Naive thymus-derived CD4-positive, alpha-beta T cell (primary cell): Measurements from ENCODE around the gene RAB40C. TPM values are rescaled to one million over a fixed set of nuclear protein-coding genes. Genes with fewer than 3 reads are reported as not detected.

Experiments used
- ATAC-seq: fragments of 150-1000 bp; cut with Tn5 transposase; 2 replicates; pipeline ENCODE4 v1.10.0; 2021; ENCODE audit warnings: mild to moderate bottlenecking, moderate library complexity
- CTCF ChIA-PET: fragments of 350-600 bp; sonication (Branson Sonifier 250); formaldehyde crosslinking; loops from one replicate; lab custom pipeline; 2021; ENCODE audit warnings: antibody characterized with exemption; lab: Charles Lee
- POLR2A ChIA-PET: fragments of 350-600 bp; sonication (Branson Sonifier 250); formaldehyde crosslinking; loops from one replicate; lab custom pipeline; 2021; ENCODE audit warnings: antibody characterized with exemption, inconsistent platforms; lab: Charles Lee
- DNase-seq, 9 donors: peaks; one replicate each; pipeline versions ENCODE4 v3.0.0 to v3.0.0-alpha.2; 2020 to 2022; ENCODE audit warnings: mixed read lengths in 1 of 9
- H3K27ac ChIP-seq: one replicate; pipeline ENCODE4 v1.7.0; 2013; ENCODE audit warnings: mild to moderate bottlenecking, low read depth, low read length, moderate library complexity
- H3K27me3 ChIP-seq, 2 donors: one replicate each; pipeline ENCODE4 v1.7.0; 2013; ENCODE audit warnings: low read length in 2 of 2, mild to moderate bottlenecking in 2 of 2, moderate library complexity in 2 of 2; ENCODE audit not compliant: control insufficient read depth in 2 of 2, insufficient read depth in 2 of 2
- H3K36me3 ChIP-seq, 3 experiments: 1 replicate in 2 of 3; 2 replicates in 1 of 3; pipeline ENCODE4 v1.7.0; 2013; ENCODE audit warnings: low read length in 3 of 3, mild to moderate bottlenecking in 3 of 3, moderate library complexity in 1 of 3; ENCODE audit not compliant: insufficient read depth in 3 of 3, control insufficient read depth in 2 of 3
- H3K4me1 ChIP-seq, 2 donors: one replicate each; pipeline ENCODE4 v1.7.0; 2013; ENCODE audit warnings: low read length in 2 of 2, mild to moderate bottlenecking in 2 of 2, moderate library complexity in 1 of 2; ENCODE audit not compliant: control insufficient read depth in 2 of 2, insufficient read depth in 2 of 2
- H3K4me3 ChIP-seq: 2 replicates; pipeline ENCODE4 v1.7.0; 2013; ENCODE audit warnings: mild to moderate bottlenecking, low read length
- H3K9me3 ChIP-seq, 3 experiments: 1 replicate in 2 of 3; 2 replicates in 1 of 3; pipeline ENCODE4 v1.7.0; 2013; ENCODE audit warnings: low read length in 3 of 3; ENCODE audit not compliant: control insufficient read depth in 2 of 3
- H3K27ac Mint-ChIP-seq, 9 donors: one replicate each; pipeline ENCODE4 v1.8.0; 2020 to 2022; ENCODE audit warnings: mixed read lengths in 9 of 9, mild to moderate bottlenecking in 8 of 9, moderate library complexity in 5 of 9, inconsistent platforms in 2 of 9
- H3K27me3 Mint-ChIP-seq, 5 donors: one replicate each; pipeline ENCODE4 v1.8.0; 2021 to 2022; ENCODE audit warnings: mixed read lengths in 5 of 5, mild to moderate bottlenecking in 1 of 5
- H3K36me3 Mint-ChIP-seq, 5 donors: one replicate each; pipeline ENCODE4 v1.8.0; 2020 to 2022; ENCODE audit warnings: mixed read lengths in 5 of 5, mild to moderate bottlenecking in 3 of 5, inconsistent platforms in 1 of 5
- H3K4me1 Mint-ChIP-seq, 7 donors: one replicate each; pipeline ENCODE4 v1.8.0; 2020 to 2022; ENCODE audit warnings: mixed read lengths in 7 of 7, mild to moderate bottlenecking in 3 of 7, inconsistent platforms in 1 of 7
- H3K4me3 Mint-ChIP-seq, 10 donors: one replicate each; pipeline ENCODE4 v1.8.0; 2020 to 2022; ENCODE audit warnings: mild to moderate bottlenecking in 10 of 10, mixed read lengths in 10 of 10, moderate library complexity in 6 of 10, inconsistent platforms in 2 of 10
- H3K9me3 Mint-ChIP-seq, 11 donors: one replicate each; pipeline ENCODE4 v1.8.0; 2020 to 2022; ENCODE audit warnings: mixed read lengths in 11 of 11, mild to moderate bottlenecking in 4 of 11, inconsistent platforms in 1 of 11, moderate library complexity in 1 of 11
- intact Hi-C, 2 donors: fragments of 100-400 bp; cut with micrococcal nuclease; formaldehyde crosslinking; loops; one replicate each; pipeline ENCODE4 v1.15.1; 2023
- polyA plus RNA-seq, 2 donors: library from polyadenylated mRNA; unstranded; fragments of 300-500 nt; fragmentation: Illumina TruSeq; gene quantifications; one replicate each; pipeline ENCODE4 v1.2.3, GENCODE V29; 2021
- total RNA-seq, 6 experiments: library from RNA in 5 of 6; stranded (reverse) in 5 of 6; gene quantifications; 1 replicate in 5 of 6; 2 replicates in 1 of 6; pipeline ENCODE4 v1.2.3 and lab custom pipeline; 2021 to 2026

The RAB40C gene
- total and polyA plus RNA-seq, 7 experiments from 2014 or later, result 7.9 to 23.2 (median 17.5) TPM

DNA sequence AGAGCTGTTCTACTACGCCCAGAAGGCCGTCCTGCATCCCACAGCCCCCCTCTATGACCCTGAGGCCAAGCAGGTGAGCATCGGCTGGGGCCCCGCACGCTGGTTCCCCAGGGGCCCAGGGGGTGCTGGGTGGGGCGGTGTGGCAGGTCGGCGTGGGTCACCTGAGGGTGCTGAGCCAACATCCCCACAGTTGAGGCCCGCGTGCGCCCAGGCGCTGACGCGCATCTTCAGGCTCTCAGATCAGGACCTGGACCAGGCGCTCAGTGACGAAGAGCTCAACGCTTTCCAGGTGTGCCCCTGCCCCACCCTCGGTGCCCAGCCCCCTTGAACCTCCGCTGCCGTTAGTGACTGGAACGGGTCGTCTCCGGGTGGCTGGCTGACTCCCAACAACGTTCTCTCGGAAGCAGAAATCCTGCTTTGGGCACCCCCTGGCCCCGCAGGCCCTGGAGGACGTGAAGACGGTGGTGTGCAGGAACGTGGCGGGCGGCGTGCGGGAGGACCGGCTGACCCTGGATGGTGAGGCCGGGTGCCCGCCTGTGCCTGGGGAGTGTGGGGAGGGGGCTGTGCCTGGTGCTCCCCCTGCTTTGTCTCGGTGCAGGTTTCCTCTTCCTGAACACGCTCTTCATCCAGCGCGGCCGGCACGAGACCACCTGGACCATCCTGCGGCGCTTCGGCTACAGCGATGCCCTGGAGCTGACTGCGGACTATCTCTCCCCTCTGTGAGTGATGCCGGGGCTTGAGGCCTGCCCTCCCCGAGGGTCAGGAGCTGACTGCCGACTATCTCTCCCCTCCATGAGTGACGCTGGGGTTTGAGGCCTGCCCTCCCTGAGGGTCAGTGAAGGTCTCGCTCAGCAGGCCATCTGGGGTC lies 80.9 kb downstream of the RAB40C start:
- H3K27ac ChIP-seq, result no peak overlapping the region
- no peaks in the 10 kb centered on the region for H3K9me3 ChIP-seq
- ChIA-PET CTCF (no interaction called here), POLR2A (interaction anchor here (1.0 to 5.3 kb wide), 2 partner anchors 16 to 18 kb away, joined by 3 to 33 read pairs; partner anchors contain the start of gene WDR24)
- H3K4me1 ChIP-seq, result peaks cover 9 to 12% of the 10 kb centered on the region in 2 donors
- ATAC-seq (no peak), DNase-seq (no peak)
- H3K27ac Mint-ChIP-seq, result no peak overlapping the region
- intact Hi-C loops, result no loop called here
- H3K4me3 ChIP-seq, result no peak overlapping the region
- H3K36me3 Mint-ChIP-seq, result peaks cover 0 to 10% (median 3%) of the 10 kb centered on the region in 5 donors
- H3K4me3 Mint-ChIP-seq, result peak overlapping the region in 8 of 10 donors; percentile 13 to 81 (median 24)
- H3K27me3 ChIP-seq, result no peaks in the 10 kb centered on the region
- peaks cover 0 to 12% (median 9%) of the 10 kb centered on the region in 7 donors for H3K4me1 Mint-ChIP-seq
- peaks cover 0 to 56% (median 3%) of the 10 kb centered on the region in 3 experiments for H3K36me3 ChIP-seq
- no peaks in the 10 kb centered on the region for H3K9me3 Mint-ChIP-seq
- H3K27me3 Mint-ChIP-seq, result peaks cover 0 to 7% (median 0%) of the 10 kb centered on the region in 5 donors

- H3K9me3 Mint-ChIP-seq, result no peaks in the 10 kb centered on the region
Measured at GRCh38 chr16:671353-672131, 81.7 kb downstream of the RAB40C start.

DNA sequence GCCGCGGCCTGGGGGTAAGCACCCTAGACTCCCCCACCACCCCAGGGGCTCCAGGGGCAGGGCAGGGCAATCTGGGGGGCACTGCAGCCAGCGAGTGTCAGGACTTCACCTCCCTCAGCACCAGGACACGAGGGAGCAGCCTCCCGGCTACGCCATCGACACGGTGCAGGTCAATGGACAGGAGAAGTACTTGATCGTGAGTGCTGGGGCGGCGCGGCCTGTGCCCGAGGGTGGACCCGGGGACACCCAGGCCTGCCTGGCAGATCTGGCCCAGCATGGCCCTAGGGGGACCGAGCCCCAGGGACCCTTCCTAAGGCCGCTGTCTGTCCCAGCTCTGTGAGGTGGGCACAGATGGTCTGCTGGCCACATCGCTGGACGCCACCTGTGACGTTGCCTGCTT lies 82.5 kb downstream of the RAB40C start:
- DNase-seq, result no peak
- ChIA-PET POLR2A (interaction anchor here (0.9 to 5.3 kb wide), 2 partner anchors 17 to 23 kb away, joined by 3 to 33 read pairs; partner anchors contain the start of gene WDR24), CTCF (no interaction called here)
- H3K27me3 Mint-ChIP-seq, result peaks cover 0 to 7% (median 0%) of the 10 kb centered on the region in 5 donors
- no peak overlapping the region for H3K27ac ChIP-seq
- peaks cover 0 to 56% (median 3%) of the 10 kb centered on the region in 3 experiments for H3K36me3 ChIP-seq
- intact Hi-C loops, result no loop called here
- H3K4me1 ChIP-seq, result peaks cover 3 to 4% of the 10 kb centered on the region in 2 donors
- peaks cover 0 to 15% (median 9%) of the 10 kb centered on the region in 7 donors for H3K4me1 Mint-ChIP-seq
- no peaks in the 10 kb centered on the region for H3K27me3 ChIP-seq
- no peaks in the 10 kb centered on the region for H3K9me3 Mint-ChIP-seq
- H3K36me3 Mint-ChIP-seq, result peaks cover 0 to 10% (median 3%) of the 10 kb centered on the region in 5 donors
- ATAC-seq, result no peak
- H3K27ac Mint-ChIP-seq, result no peak overlapping the region
- no peak overlapping the region for H3K4me3 Mint-ChIP-seq
- no peak overlapping the region for H3K4me3 ChIP-seq
- no peaks in the 10 kb centered on the region for H3K9me3 ChIP-seq

More at GRCh38 chr16:671353-672131, 81.7 kb downstream of the RAB40C start:
- no peaks in the 10 kb centered on the region for H3K27me3 ChIP-seq
- H3K27ac ChIP-seq, result no peak overlapping the region
- H3K4me3 ChIP-seq, result no peak overlapping the region
- H3K36me3 ChIP-seq, result peaks cover 0 to 56% (median 3%) of the 10 kb centered on the region in 3 experiments
- ChIA-PET CTCF (no interaction called here), POLR2A (interaction anchor here (1.0 to 5.3 kb wide), 2 partner anchors 15 to 18 kb away, joined by 3 to 33 read pairs; partner anchors contain the start of gene WDR24)
- Mint-ChIP-seq H3K27ac (no peak overlapping the region), H3K4me3 (peak overlapping the region in 2 of 10 donors; percentile 8 to 37), H3K27me3 (peaks cover 0 to 7% (median 0%) of the 10 kb centered on the region in 5 donors), H3K36me3 (peaks cover 0 to 10% (median 3%) of the 10 kb centered on the region in 5 donors), H3K4me1 (peaks cover 0 to 12% (median 9%) of the 10 kb centered on the region in 7 donors)
- DNase-seq, result no peak
- intact Hi-C loops, result no loop called here
- ATAC-seq, result no peak
- no peaks in the 10 kb centered on the region for H3K9me3 ChIP-seq
- peaks cover 9 to 11% of the 10 kb centered on the region in 2 donors for H3K4me1 ChIP-seq

DNA sequence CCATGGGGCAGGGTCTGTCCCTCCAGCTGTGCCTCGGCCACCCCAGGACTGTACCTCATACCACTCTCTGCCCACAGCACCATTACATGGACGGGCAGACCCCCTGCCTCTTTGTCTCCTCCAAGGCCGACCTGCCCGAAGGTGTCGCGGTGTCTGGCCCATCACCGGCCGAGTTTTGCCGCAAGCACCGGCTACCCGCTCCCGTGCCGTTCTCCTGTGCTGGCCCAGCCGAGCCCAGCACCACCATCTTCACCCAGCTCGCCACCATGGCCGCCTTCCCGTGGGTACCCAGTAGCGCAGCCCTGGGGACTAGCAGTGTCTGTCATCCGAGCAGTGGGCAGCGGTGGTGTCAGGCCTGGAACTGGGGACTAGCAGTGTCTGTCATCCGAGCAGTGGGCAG lies 83.0 kb downstream of the RAB40C start:
- CTCF ChIA-PET, result no interaction called here

DNA sequence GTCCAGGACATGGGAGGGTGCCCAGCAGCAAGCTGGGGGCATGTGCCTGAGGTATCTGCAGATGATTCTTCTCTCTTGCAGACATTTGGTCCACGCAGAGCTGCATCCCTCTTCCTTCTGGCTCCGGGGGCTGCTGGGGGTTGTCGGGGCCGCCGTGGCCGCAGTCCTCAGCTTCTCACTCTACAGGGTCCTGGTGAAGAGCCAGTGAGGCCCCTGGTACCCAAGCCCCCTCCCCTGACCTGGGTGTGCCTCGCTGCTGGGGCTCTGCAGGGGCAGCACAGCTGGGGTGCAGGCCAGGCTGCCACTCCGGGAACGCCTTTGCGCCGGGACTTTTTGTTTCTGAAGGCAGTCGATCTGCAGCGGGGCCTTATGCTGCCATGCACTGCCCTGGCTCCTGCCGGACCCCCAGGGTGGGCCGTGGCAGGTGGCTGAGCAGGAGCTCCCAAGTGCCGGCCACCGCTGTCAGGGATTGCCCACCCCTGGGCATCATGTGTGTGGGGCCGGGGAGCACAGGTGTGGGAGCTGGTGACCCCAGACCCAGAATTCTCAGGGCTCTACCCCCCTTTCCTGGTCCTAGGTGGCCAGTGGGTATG lies 83.6 kb downstream of the RAB40C start:
- H3K36me3 Mint-ChIP-seq, result peaks cover 0 to 10% (median 3%) of the 10 kb centered on the region in 5 donors
- ATAC-seq, result no peak
- Histone ChIP-seq H3K36me3 (peaks cover 0 to 56% (median 3%) of the 10 kb centered on the region in 3 experiments), H3K4me3 (no peak overlapping the region), H3K27ac (no peak overlapping the region), H3K9me3 (no peaks in the 10 kb centered on the region), H3K27me3 (no peaks in the 10 kb centered on the region), H3K4me1 (no peaks in the 10 kb centered on the region)
- intact Hi-C loops, result no loop called here
- no peak overlapping the region for H3K27ac Mint-ChIP-seq
- ChIA-PET POLR2A (interaction anchor here (1.0 to 1.2 kb wide), 2 partner anchors 16 to 22 kb away, joined by 3 to 4 read pairs; partner anchors contain the start of gene WDR24), CTCF (no interaction called here)
- DNase-seq, result no peak
- H3K9me3 Mint-ChIP-seq, result no peaks in the 10 kb centered on the region
- peaks cover 0 to 10% (median 5%) of the 10 kb centered on the region in 7 donors for H3K4me1 Mint-ChIP-seq
- H3K27me3 Mint-ChIP-seq, result peaks cover 0 to 7% (median 0%) of the 10 kb centered on the region in 5 donors
- no peak overlapping the region for H3K4me3 Mint-ChIP-seq

More for the DNA sequence above, 83.0 kb downstream of the RAB40C start:
- peaks cover 0 to 10% (median 3%) of the 10 kb centered on the region in 5 donors for H3K36me3 Mint-ChIP-seq
- peaks cover 0 to 7% (median 0%) of the 10 kb centered on the region in 5 donors for H3K27me3 Mint-ChIP-seq
- Histone ChIP-seq H3K4me1 (no peaks in the 10 kb centered on the region), H3K9me3 (no peaks in the 10 kb centered on the region), H3K27ac (no peak overlapping the region), H3K36me3 (peaks cover 0 to 56% (median 3%) of the 10 kb centered on the region in 3 experiments), H3K27me3 (no peaks in the 10 kb centered on the region), H3K4me3 (no peak overlapping the region)
- no peaks in the 10 kb centered on the region for H3K9me3 Mint-ChIP-seq
- POLR2A ChIA-PET, result interaction anchor here (0.9 to 1.0 kb wide), 2 partner anchors 17 to 22 kb away, joined by 3 to 4 read pairs; partner anchors contain the start of gene WDR24
- ATAC-seq (no peak), DNase-seq (no peak)
- H3K4me1 Mint-ChIP-seq, result peaks cover 0 to 11% (median 5%) of the 10 kb centered on the region in 7 donors
- no peak overlapping the region for H3K4me3 Mint-ChIP-seq
- no peak overlapping the region for H3K27ac Mint-ChIP-seq
- intact Hi-C loops, result no loop called here
